GM21786 (cell line): Measurements from ENCODE around the gene XRCC3.

ENCODE experiments used
- ATAC-seq: cut with Tn5 transposase; IDR thresholded peaks from one replicate; pipeline ENCODE4 v1.9.1; 2021; ENCODE audit not compliant: unreplicated experiment

XRCC3 gene

GRCh38 chr14:103715052-103716000 lies at the start of gene XRCC3, which contains the start of gene ZFYVE21:
TSS of gene XRCC3 (minus strand) at chr14:103715451. CDS start at chr14:103711087, 4,364 bp downstream.
TSS of gene ZFYVE21 (plus strand) at chr14:103715810. CDS start at chr14:103715842, 32 bp downstream.
- ATAC-seq = peak; percentile 96

- ATAC-seq = no peak
These were observed 48.7 kb upstream of the XRCC3 start for GRCh38 chr14:103763730-103764488.

GRCh38 chr14:103762541-103762940 lies 47.3 kb upstream of the XRCC3 start:
- ATAC-seq = no peak

GRCh38 chr14:103762036-103762435 lies 46.8 kb upstream of the XRCC3 start:
- no peak for ATAC-seq

- ATAC-seq = no peak
These were observed 43.0 kb upstream of the XRCC3 start for GRCh38 chr14:103758059-103758776.

- ATAC-seq = no peak
These were observed 39.8 kb upstream of the XRCC3 start for GRCh38 chr14:103755060-103755459.

GRCh38 chr14:103753774-103754173 lies 38.5 kb upstream of the XRCC3 start:
- ATAC-seq = no peak

GRCh38 chr14:103749860-103750259 lies 34.6 kb upstream of the XRCC3 start:
- no peak for ATAC-seq

GRCh38 chr14:103749452-103749851 lies 34.2 kb upstream of the XRCC3 start:
- no peak for ATAC-seq

GRCh38 chr14:103748534-103748857 lies 33.2 kb upstream of the XRCC3 start:
- no peak for ATAC-seq

- ATAC-seq = no peak
These were observed 31.4 kb upstream of the XRCC3 start for GRCh38 chr14:103746701-103747100.

GRCh38 chr14:103745424-103745823 lies 30.2 kb upstream of the XRCC3 start:
- no peak for ATAC-seq

- no peak for ATAC-seq
These were observed 29.6 kb upstream of the XRCC3 start for GRCh38 chr14:103744621-103745395.

- ATAC-seq = no peak
These were observed 28.4 kb upstream of the XRCC3 start for GRCh38 chr14:103743691-103744090.

- ATAC-seq = no peak
These were observed 27.4 kb upstream of the XRCC3 start for GRCh38 chr14:103742499-103743255.

- no peak for ATAC-seq
These were observed 26.6 kb upstream of the XRCC3 start for GRCh38 chr14:103741876-103742275.

- no peak for ATAC-seq
These were observed 25.9 kb upstream of the XRCC3 start for GRCh38 chr14:103740991-103741689.

- no peak for ATAC-seq
These were observed 24.7 kb upstream of the XRCC3 start for GRCh38 chr14:103739793-103740501.

- no peak for ATAC-seq
These were observed 24.2 kb upstream of the XRCC3 start for GRCh38 chr14:103739466-103739792.
